ENCODE measurements around the gene CTDNEP1. TPM values are rescaled to one million over a fixed set of nuclear protein-coding genes. Genes with fewer than 3 reads are reported as not detected.

The CTDNEP1 gene
- polyA plus RNA-seq, 1 of the 3 experiments (the other 2 are of a cell fraction): 111 TPM

GRCh38 chr17:7220593-7221277, 30.8 kb downstream of the CTDNEP1 start:
- H3K79me2 ChIP-seq (ENCODE audit: insufficient read depth): peaks cover 40% of the 10 kb centered on the region
- H3K9me3 ChIP-seq: no peaks in the 10 kb centered on the region
- H2AFZ ChIP-seq (ENCODE audit: low read depth): no peak overlapping the region
- peak; percentile 79 for DNase-seq
- ChIA-PET CTCF (interaction anchor here (0.9 to 4.3 kb wide), 12 partner anchors 11 to 202 kb away, joined by 3 to 44 read pairs (median 5); partner anchors contain the start of genes CTDNEP1, DVL2, GABARAP and PHF23), POLR2A (interaction anchor here (0.6 to 4.9 kb wide), 15 partner anchors 9 to 636 kb away, joined by 3 to 27 read pairs (median 4); partner anchors contain the start of genes CTDNEP1, DVL2, ELP5 and GABARAP)
- no peaks in the 10 kb centered on the region; the same call in 1 of the 2 replicates for H4K20me1 ChIP-seq (ENCODE audit: insufficient read depth)
- peak overlapping the region; percentile 100 for H3K4me2 ChIP-seq
- 26% methylated on average over 10 of the region's 11 CpGs for WGBS (ENCODE audit: low lambda C conversion rate)
- H3K4me3 ChIP-seq (ENCODE audit: low read depth in 2 of 2, low read length in 1 of 2): peak overlapping the region; percentile 79 to 99
- no peaks in the 10 kb centered on the region for H3K27me3 ChIP-seq (ENCODE audit: insufficient read depth)
- peaks cover 16 to 48% of the 10 kb centered on the region in 2 experiments; a peak in 2 of 4 replicates for H3K4me1 ChIP-seq (ENCODE audit: control insufficient read depth in 1 of 2, insufficient read depth in 2 of 2, low read depth in 1 of 2, low read length in 1 of 2)
- no peaks in the 10 kb centered on the region for H3K9me2 ChIP-seq
- H3K9ac ChIP-seq: peak overlapping the region; percentile 88
- TF ChIP-seq CTCF (IDR thresholded peaks at IDR 0.05): peak; percentile 64
- no peak for TF ChIP-seq EP300 (IDR thresholded peaks at IDR 0.05; ENCODE audit: borderline replicate concordance in 1 of 2, low read depth in 1 of 2, low read length in 1 of 2)
- TF ChIP-seq MEF2A (IDR thresholded peaks at IDR 0.05; ENCODE audit: borderline replicate concordance, low read depth): no peak
- TF ChIP-seq NFIC (IDR thresholded peaks at IDR 0.05; ENCODE audit: borderline replicate concordance): no peak
- no peak for TF ChIP-seq RXRA (IDR thresholded peaks at IDR 0.05; ENCODE audit: borderline replicate concordance, low read depth)
- TF ChIP-seq USF2 (IDR thresholded peaks at IDR 0.05; ENCODE audit: borderline replicate concordance, low read depth, low read length): no peak
- 0 out of 2 replicates have a peak, but pooled peaks have one; percentile 5 for TF ChIP-seq ELF1 (IDR thresholded peaks at IDR 0.05)
- no peak for TF ChIP-seq USF1 (IDR thresholded peaks at IDR 0.05; ENCODE audit: borderline replicate concordance, low read depth)
- peak; percentile 2; the same call in 1 of the 2 replicates for TF ChIP-seq PBX3 (IDR thresholded peaks at IDR 0.05)
- no peak for TF ChIP-seq GABPA (IDR thresholded peaks at IDR 0.05; ENCODE audit: low read depth)
- peak; percentile 2 for TF ChIP-seq CHD2 (IDR thresholded peaks at IDR 0.05; ENCODE audit: low read length, partially characterized antibody)
- TF ChIP-seq TAF1 (IDR thresholded peaks at IDR 0.05; ENCODE audit: borderline replicate concordance, low read depth, low read length): no peak
- no peak for TF ChIP-seq EZH2phosphoT487 (IDR thresholded peaks at IDR 0.05; ENCODE audit: borderline replicate concordance, low read depth)
- TF ChIP-seq FOXM1 (IDR thresholded peaks at IDR 0.05; ENCODE audit: low read depth): 0 out of 2 replicates have a peak, but pooled peaks have one; percentile 19
- peak; percentile 36 for TF ChIP-seq SMC3 (IDR thresholded peaks at IDR 0.05; ENCODE audit: low read depth, low read length)
- TF ChIP-seq JUND (IDR thresholded peaks at IDR 0.05): peak; percentile 21
- peak; percentile 32; the same call in 1 of the 2 replicates for TF ChIP-seq POLR2AphosphoS5 (IDR thresholded peaks at IDR 0.05; ENCODE audit: low read depth, low read length)
- peak; percentile 63 for TF ChIP-seq RAD21 (IDR thresholded peaks at IDR 0.05; ENCODE audit: low read length)
- no peak for TF ChIP-seq GATA2 (CRISPR knock-in tag; IDR thresholded peaks at IDR 0.05)
- 0 out of 2 replicates have a peak, but pooled peaks have one; percentile 6 for TF ChIP-seq MAX (IDR thresholded peaks at IDR 0.05; ENCODE audit: low read depth)
- peaks cover 49% of the 10 kb centered on the region for H3F3A ChIP-seq (replicated peaks; ENCODE audit: insufficient read depth)
- peak overlapping the region; percentile 76 to 89 for H3K27ac ChIP-seq (ENCODE audit: low read depth in 2 of 2, low read length in 1 of 2)
- peaks cover 28 to 37% of the 10 kb centered on the region in 2 experiments for H3K36me3 ChIP-seq (replicated peaks in 1 of 2; ENCODE audit: control insufficient read depth in 1 of 2, insufficient read depth in 2 of 2, low read length in 1 of 2)
